Nephron progenitor cell (in vitro differentiated cells): ENCODE results near the gene PLAAT3.
"Not testable (repeated sequence)": the region's sequence is repeated elsewhere in the genome, so short reads cannot be mapped to it uniquely, and the experiment has no call there.

Source experiments
- DNase-seq: peaks from one replicate; pipeline ENCODE4 v3.0.0; 2021
- H3K27ac Mint-ChIP-seq: 2 replicates; pipeline ENCODE4 v1.8.0; 2021; ENCODE audit warnings: mild to moderate bottlenecking, moderate library complexity, mixed read lengths
- H3K27me3 Mint-ChIP-seq: 2 replicates; pipeline ENCODE4 v1.8.0; 2021; ENCODE audit warnings: mild to moderate bottlenecking, low read depth, mixed read lengths; ENCODE audit not compliant: poor library complexity
- H3K36me3 Mint-ChIP-seq: 2 replicates; pipeline ENCODE4 v1.8.0; 2021; ENCODE audit warnings: low read depth, mixed read lengths
- H3K4me1 Mint-ChIP-seq: 2 replicates; pipeline ENCODE4 v1.8.0; 2021; ENCODE audit warnings: mixed read lengths
- H3K4me3 Mint-ChIP-seq: 2 replicates; pipeline ENCODE4 v1.8.0; 2021; ENCODE audit warnings: mild to moderate bottlenecking, moderate library complexity, mixed read lengths
- H3K9me3 Mint-ChIP-seq: 2 replicates; pipeline ENCODE4 v1.8.0; 2021; ENCODE audit warnings: mild to moderate bottlenecking, moderate library complexity, mixed read lengths
- TF ChIP-seq, protein P1 (sequence below): fragments of 200-600 bp; sonication (generic); IDR thresholded peaks from 2 replicates; pipeline ENCODE4 v1.5.0; 2021; ENCODE audit warnings: antibody characterized with exemption

Gene PLAAT3

DNA sequence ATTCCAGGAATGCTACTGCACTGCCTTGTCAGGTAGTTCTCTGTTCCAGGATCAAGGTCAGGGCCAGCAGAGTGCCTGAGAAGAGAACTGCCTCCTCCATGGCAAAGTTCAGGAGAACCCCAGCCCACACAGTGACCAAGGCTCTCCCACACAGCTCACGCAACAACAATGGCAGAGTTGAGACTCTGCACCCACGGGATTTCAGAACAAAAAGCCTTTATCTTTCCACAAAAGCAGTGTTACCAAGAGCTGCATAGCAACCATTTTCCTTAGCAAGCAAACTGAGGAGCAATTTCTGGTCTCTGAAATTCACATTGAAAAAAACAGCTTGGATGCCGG lies 11.1 kb downstream of the PLAAT3 start:
- H3K27ac Mint-ChIP-seq: no peak overlapping the region
- TF ChIP-seq, protein P1, sequence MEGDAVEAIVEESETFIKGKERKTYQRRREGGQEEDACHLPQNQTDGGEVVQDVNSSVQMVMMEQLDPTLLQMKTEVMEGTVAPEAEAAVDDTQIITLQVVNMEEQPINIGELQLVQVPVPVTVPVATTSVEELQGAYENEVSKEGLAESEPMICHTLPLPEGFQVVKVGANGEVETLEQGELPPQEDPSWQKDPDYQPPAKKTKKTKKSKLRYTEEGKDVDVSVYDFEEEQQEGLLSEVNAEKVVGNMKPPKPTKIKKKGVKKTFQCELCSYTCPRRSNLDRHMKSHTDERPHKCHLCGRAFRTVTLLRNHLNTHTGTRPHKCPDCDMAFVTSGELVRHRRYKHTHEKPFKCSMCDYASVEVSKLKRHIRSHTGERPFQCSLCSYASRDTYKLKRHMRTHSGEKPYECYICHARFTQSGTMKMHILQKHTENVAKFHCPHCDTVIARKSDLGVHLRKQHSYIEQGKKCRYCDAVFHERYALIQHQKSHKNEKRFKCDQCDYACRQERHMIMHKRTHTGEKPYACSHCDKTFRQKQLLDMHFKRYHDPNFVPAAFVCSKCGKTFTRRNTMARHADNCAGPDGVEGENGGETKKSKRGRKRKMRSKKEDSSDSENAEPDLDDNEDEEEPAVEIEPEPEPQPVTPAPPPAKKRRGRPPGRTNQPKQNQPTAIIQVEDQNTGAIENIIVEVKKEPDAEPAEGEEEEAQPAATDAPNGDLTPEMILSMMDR: no peak
- no peak overlapping the region for H3K4me3 Mint-ChIP-seq
- H3K9me3 Mint-ChIP-seq: no peaks in the 10 kb centered on the region
- H3K36me3 Mint-ChIP-seq: no peaks in the 10 kb centered on the region
- no peak for DNase-seq
- peaks cover 34% of the 10 kb centered on the region for H3K27me3 Mint-ChIP-seq
- peaks cover 4% of the 10 kb centered on the region for H3K4me1 Mint-ChIP-seq

DNA sequence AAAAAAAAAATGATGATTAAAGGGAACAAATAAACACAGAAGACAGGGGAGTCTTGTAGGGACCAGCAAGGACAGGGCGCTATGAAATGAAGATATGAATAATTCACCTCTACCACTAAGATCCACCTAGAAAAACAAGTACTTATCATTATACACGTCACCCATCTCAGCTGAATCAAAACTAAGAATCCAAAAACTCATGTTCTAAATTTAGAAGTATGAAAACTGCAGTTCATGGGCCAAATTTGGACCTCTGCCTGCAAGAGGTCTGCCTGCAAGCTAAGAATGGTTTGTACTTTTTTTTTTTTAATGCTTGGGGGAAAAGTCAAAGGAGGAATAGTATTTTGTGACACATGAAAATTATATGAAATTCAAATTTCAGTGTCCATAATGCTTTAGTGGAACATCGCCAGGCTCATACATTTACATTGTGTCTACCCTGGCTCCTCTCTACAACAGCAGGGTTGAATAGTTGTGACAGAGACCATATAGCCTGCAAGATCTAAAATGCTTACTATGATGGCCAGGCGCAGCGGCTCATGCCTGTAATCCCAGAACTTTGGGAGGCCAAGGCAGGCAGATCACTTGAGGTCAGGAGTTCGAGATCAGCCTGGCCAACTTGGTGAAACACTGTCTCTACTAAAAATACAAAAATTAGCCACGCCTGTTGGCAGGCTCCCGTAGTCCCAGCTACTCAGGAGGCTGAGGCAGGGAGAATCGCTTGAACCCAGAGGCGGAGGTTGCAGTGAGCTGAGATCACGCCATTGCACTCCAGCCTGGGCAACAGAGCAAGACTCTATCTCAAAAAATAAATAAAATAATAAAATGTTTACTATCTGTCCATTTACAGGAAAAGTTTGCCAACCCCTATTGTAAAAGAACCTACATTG lies 11.7 kb downstream of the PLAAT3 start:
- H3K27ac Mint-ChIP-seq, DNase-seq: not testable (repeated sequence)

DNA sequence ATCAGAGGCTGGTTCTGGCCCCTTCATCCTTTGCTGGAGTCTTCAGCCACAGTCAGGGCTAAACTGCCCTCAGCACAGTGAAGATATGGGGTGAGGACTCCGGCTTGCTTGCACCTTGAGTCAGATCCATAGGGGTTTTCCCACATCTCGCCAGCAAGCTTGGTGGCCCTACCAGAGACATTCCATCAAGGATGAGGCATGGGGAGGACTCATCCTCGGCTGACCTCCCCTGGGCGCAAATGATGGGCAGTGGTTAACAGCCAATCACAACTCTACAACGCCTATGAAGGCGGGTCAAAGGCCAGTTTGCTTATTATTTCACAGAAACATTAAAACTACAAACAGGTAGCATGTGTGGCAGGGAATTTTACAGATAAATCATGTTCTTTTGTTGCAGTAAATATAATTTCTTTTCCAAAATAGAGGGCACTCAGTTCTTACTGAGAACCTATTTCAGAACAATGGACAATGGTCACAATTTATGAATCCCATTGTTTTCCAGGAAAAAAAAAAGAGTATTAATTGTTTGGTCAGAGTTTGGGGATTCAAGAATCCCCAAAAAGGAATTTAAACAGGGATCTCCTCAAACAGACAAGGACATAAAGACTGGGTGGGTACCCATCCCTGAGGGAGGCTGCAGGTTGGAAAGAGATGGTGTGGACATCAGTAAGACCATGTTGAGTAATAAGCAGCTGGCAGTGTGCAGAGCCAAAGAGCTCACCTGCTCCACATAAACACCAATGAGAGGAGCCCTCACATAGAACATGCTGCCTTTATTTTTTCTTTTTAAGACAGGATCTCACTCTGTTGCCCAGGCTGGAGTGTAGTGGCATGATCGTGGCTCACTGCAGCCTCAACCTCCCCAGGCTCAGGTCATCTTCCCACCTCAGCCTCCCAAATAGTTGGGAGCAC lies 14.8 kb downstream of the PLAAT3 start:
- TF ChIP-seq, protein P1: no peak
- Mint-ChIP-seq H3K4me3 (no peak overlapping the region), H3K9me3 (peaks cover 7% of the 10 kb centered on the region), H3K36me3 (no peaks in the 10 kb centered on the region), H3K4me1 (no peaks in the 10 kb centered on the region), H3K27ac (no peak overlapping the region), H3K27me3 (peaks cover 24% of the 10 kb centered on the region)
- no peak for DNase-seq

More for the DNA sequence above, 11.7 kb downstream of the PLAAT3 start:
- not testable (repeated sequence) for H3K9me3 Mint-ChIP-seq, H3K36me3 Mint-ChIP-seq, H3K4me1 Mint-ChIP-seq, H3K4me3 Mint-ChIP-seq
- H3K27me3 Mint-ChIP-seq: peaks cover 29% of the 10 kb centered on the region

DNA sequence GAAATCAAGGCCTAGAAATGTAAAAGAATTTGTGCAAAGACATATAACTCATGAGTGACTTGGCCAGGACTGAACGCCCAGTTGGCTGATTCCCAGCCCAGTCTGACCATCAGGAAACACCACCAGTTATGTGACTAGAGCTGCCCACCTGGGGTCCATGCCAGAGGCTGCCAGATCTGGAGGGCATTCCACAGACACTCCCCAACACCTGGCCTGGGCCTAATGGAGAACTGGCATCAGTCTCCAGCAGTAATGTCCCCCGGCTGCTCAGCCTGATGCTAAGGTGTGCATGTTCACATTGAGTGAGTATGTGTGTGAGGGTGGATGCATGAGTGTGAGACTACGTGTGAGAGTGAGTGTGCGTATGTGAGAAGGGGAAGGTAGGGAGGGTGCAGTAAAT lies 15.7 kb downstream of the PLAAT3 start:
- no peak overlapping the region for H3K27ac Mint-ChIP-seq
- DNase-seq: no peak
- TF ChIP-seq, protein P1: no peak
- peaks cover 28% of the 10 kb centered on the region for H3K27me3 Mint-ChIP-seq
- no peaks in the 10 kb centered on the region for H3K4me1 Mint-ChIP-seq
- no peak overlapping the region for H3K4me3 Mint-ChIP-seq
- H3K36me3 Mint-ChIP-seq: no peaks in the 10 kb centered on the region
- H3K9me3 Mint-ChIP-seq: peaks cover 7% of the 10 kb centered on the region

DNA sequence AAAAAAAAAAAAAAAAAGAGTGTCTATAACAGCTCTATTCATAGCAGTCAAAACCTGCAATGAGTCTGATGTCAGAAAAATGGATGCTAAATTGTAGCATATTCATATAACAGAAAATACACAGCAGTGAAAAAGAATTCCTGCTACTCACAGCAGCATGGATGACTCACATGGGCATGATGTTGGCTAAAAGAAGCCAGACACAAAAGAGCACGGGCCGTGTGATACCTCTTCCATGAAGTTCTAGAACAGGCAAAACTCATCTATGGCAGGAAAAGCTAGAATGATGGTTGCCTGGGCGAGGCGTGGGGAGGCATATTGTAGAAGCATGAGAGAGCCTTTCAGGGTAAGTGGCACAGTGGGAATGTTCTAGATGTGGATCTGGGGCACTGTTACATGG lies 18.9 kb downstream of the PLAAT3 start:
- peaks cover 30% of the 10 kb centered on the region for H3K27me3 Mint-ChIP-seq
- no peaks in the 10 kb centered on the region for H3K36me3 Mint-ChIP-seq
- H3K4me1 Mint-ChIP-seq: no peaks in the 10 kb centered on the region
- H3K9me3 Mint-ChIP-seq: peaks cover 7% of the 10 kb centered on the region
- TF ChIP-seq, protein P1: no peak
- DNase-seq: no peak
- H3K4me3 Mint-ChIP-seq: no peak overlapping the region
- no peak overlapping the region for H3K27ac Mint-ChIP-seq

DNA sequence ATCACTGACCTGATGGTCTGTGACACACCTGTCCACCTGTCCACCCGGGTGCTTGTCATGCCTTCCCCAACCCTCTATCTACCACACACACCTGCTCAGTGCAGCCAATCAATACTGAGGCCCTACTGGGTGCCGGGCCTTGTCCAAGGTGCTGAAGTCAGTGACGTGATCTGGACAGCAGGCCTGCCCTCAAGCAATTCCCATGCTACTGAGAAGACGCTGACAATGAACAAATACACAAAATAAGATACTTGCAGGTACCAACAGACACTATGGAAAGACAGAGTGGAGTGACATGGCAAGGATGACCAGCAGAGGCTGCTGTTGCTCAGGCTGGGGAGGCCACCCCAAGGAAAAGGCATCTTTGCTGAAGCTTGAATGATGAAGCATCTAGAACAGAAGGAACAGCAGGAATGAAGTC lies 21.2 kb downstream of the PLAAT3 start:
- Mint-ChIP-seq H3K4me3 (no peak overlapping the region), H3K9me3 (peaks cover 7% of the 10 kb centered on the region), H3K4me1 (no peaks in the 10 kb centered on the region), H3K36me3 (no peaks in the 10 kb centered on the region), H3K27me3 (peaks cover 15% of the 10 kb centered on the region), H3K27ac (no peak overlapping the region)
- DNase-seq: peak; percentile 23
- TF ChIP-seq, protein P1: peak; percentile 42
